ENCODE results near the gene SOX6.

The SOX6 gene

GRCh38 chr11:16363706-16364105, 7.4 kb upstream of the SOX6 start:
- DNase-seq, result no peak

GRCh38 chr11:16361108-16361865, 4.9 kb upstream of the SOX6 start:
- no peak for DNase-seq

GRCh38 chr11:16359369-16359768, 3.0 kb upstream of the SOX6 start:
- no peak for DNase-seq

- no peak for DNase-seq
Measured at GRCh38 chr11:16358726-16359125, 2.4 kb upstream of the SOX6 start.

- DNase-seq, result no peak
Measured at GRCh38 chr11:16357775-16358174, 1.4 kb upstream of the SOX6 start.

- DNase-seq, result no peak
Measured at GRCh38 chr11:16356761-16357393, 531 bp upstream of the SOX6 start.

GRCh38 chr11:16352707-16353106, 3.6 kb downstream of the SOX6 start:
- DNase-seq, result no peak

- DNase-seq, result no peak
Measured at GRCh38 chr11:16350125-16350524, 6.2 kb downstream of the SOX6 start.

GRCh38 chr11:16347928-16348685, 8.2 kb downstream of the SOX6 start:
- DNase-seq, result no peak

GRCh38 chr11:16346975-16347374, 9.4 kb downstream of the SOX6 start:
- DNase-seq, result no peak

GRCh38 chr11:16341853-16342252, 14.5 kb downstream of the SOX6 start:
- no peak for DNase-seq

- no peak for DNase-seq
Measured at GRCh38 chr11:16338393-16338792, 18.0 kb downstream of the SOX6 start.

GRCh38 chr11:16337421-16338213, 18.7 kb downstream of the SOX6 start:
- no peak for DNase-seq

GRCh38 chr11:16336721-16337120, 19.6 kb downstream of the SOX6 start:
- no peak for DNase-seq

- DNase-seq, result no peak
Measured at GRCh38 chr11:16336204-16336603, 20.1 kb downstream of the SOX6 start.

- no peak for DNase-seq
Measured at GRCh38 chr11:16335236-16335962, 20.9 kb downstream of the SOX6 start.

GRCh38 chr11:16326679-16327297, 29.6 kb downstream of the SOX6 start:
- no peak for DNase-seq

GRCh38 chr11:16322190-16322589, 34.2 kb downstream of the SOX6 start:
- DNase-seq, result no peak

GRCh38 chr11:16321148-16321547, 35.2 kb downstream of the SOX6 start:
- no peak for DNase-seq

GRCh38 chr11:16318320-16318719, 38.0 kb downstream of the SOX6 start:
- no peak for DNase-seq

- DNase-seq, result no peak
Measured at GRCh38 chr11:16317712-16318111, 38.6 kb downstream of the SOX6 start.

GRCh38 chr11:16313846-16314245, 42.5 kb downstream of the SOX6 start:
- DNase-seq, result no peak

Data from KG1 (cell line).